H9 (cell line): ENCODE data around the gene ADAM17. TPM values are rescaled to one million over a fixed set of nuclear protein-coding genes. Genes with fewer than 3 reads are reported as not detected.

Source experiments
- DNase-seq: peaks from one replicate; pipeline ENCODE4 v3.0.0-alpha.2; 2017
- H2AFZ ChIP-seq: one replicate; pipeline ENCODE4 v1.6.1; 2013; ENCODE audit warnings: mild to moderate bottlenecking, low read length, control low read depth, moderate library complexity
- H2AK5ac ChIP-seq: 2 replicates; pipeline ENCODE4 v1.6.1; 2013; ENCODE audit warnings: low read length, control low read depth, mixed read lengths; ENCODE audit not compliant: insufficient read length
- H2BK120ac ChIP-seq: one replicate; pipeline ENCODE4 v1.6.1; 2013; ENCODE audit warnings: low read depth, mild to moderate bottlenecking, low read length, control low read depth, inconsistent platforms; ENCODE audit not compliant: poor library complexity, severe bottlenecking
- H2BK12ac ChIP-seq: 2 replicates; pipeline ENCODE4 v1.6.1; 2013; ENCODE audit warnings: low read length, control low read depth, mixed read lengths, low read depth; ENCODE audit not compliant: insufficient read length
- H2BK15ac ChIP-seq: 2 replicates; pipeline ENCODE4 v1.6.1; 2013; ENCODE audit warnings: low read depth, low read length, control low read depth
- H2BK20ac ChIP-seq: one replicate; pipeline ENCODE4 v1.6.1; 2013; ENCODE audit warnings: low read depth, mild to moderate bottlenecking, low read length, control low read depth, inconsistent platforms; ENCODE audit not compliant: poor library complexity, severe bottlenecking
- H2BK5ac ChIP-seq: 2 replicates; pipeline ENCODE4 v1.6.1; 2013; ENCODE audit warnings: low read length, control low read depth, mixed read lengths; ENCODE audit not compliant: insufficient read length
- H3K14ac ChIP-seq: 2 replicates; pipeline ENCODE4 v1.6.1; 2013; ENCODE audit warnings: low read length, control low read depth; ENCODE audit not compliant: insufficient read depth
- H3K18ac ChIP-seq: 2 replicates; pipeline ENCODE4 v1.6.1; 2013; ENCODE audit warnings: low read depth, mild to moderate bottlenecking, mixed read lengths, low read length, control low read depth; ENCODE audit not compliant: insufficient read length
- H3K23ac ChIP-seq: 2 replicates; pipeline ENCODE4 v1.6.1; 2013; ENCODE audit warnings: low read length, control low read depth, mixed read lengths, low read depth; ENCODE audit not compliant: insufficient read length
- H3K23me2 ChIP-seq: 2 replicates; pipeline ENCODE4 v1.6.1; 2013; ENCODE audit warnings: low read depth, mild to moderate bottlenecking, mixed read lengths, low read length, control low read depth; ENCODE audit not compliant: insufficient read length, poor library complexity, severe bottlenecking
- H3K27ac ChIP-seq: 2 replicates; pipeline ENCODE4 v1.5.1; 2013; ENCODE audit warnings: low read length, control low read depth, mixed read lengths, low read depth; ENCODE audit not compliant: insufficient read length
- H3K27me3 ChIP-seq: 2 replicates; pipeline ENCODE4 v1.6.1; 2013; ENCODE audit warnings: low read length, control low read depth, inconsistent platforms; ENCODE audit not compliant: insufficient read depth
- H3K4ac ChIP-seq: 2 replicates; pipeline ENCODE4 v1.6.1; 2013; ENCODE audit warnings: low read depth, mild to moderate bottlenecking, control low read depth, inconsistent platforms, low read length, moderate library complexity
- H3K4me1 ChIP-seq: 2 replicates; pipeline ENCODE4 v1.6.1; 2013; ENCODE audit warnings: low read length, control low read depth, inconsistent platforms; ENCODE audit not compliant: insufficient read depth
- H3K4me2 ChIP-seq: 2 replicates; pipeline ENCODE4 v1.6.1; 2013; ENCODE audit warnings: low read length, control low read depth, mixed read lengths; ENCODE audit not compliant: insufficient read length, insufficient read depth
- H3K56ac ChIP-seq: 2 replicates; pipeline ENCODE4 v1.6.1; 2013; ENCODE audit warnings: low read depth, mild to moderate bottlenecking, mixed read lengths, low read length, control low read depth; ENCODE audit not compliant: insufficient read length
- H3K79me1 ChIP-seq: 2 replicates; pipeline ENCODE4 v1.6.1; 2013; ENCODE audit warnings: low read depth, mild to moderate bottlenecking, moderate library complexity, low read length, control low read depth, inconsistent platforms; ENCODE audit not compliant: insufficient read depth, poor library complexity, severe bottlenecking
- H3K79me2 ChIP-seq: 2 replicates; pipeline ENCODE4 v1.6.1; 2013; ENCODE audit warnings: low read length, control low read depth, inconsistent platforms; ENCODE audit not compliant: insufficient read depth
- H3K9ac ChIP-seq: 2 replicates; pipeline ENCODE4 v1.6.1; 2013; ENCODE audit warnings: low read length, control low read depth, mixed read lengths; ENCODE audit not compliant: insufficient read length; ENCODE audit errors: extremely low read depth
- H3K9me3 ChIP-seq: one replicate; pipeline ENCODE4 v1.6.1; 2013; ENCODE audit warnings: low read depth, low read length, inconsistent platforms; ENCODE audit not compliant: control insufficient read depth
- H3T11ph ChIP-seq: one replicate; pipeline ENCODE4 v1.6.1; 2013; ENCODE audit warnings: mild to moderate bottlenecking, low read length, control low read depth, inconsistent platforms
- H4K20me1 ChIP-seq: one replicate; pipeline ENCODE4 v1.6.1; 2013; ENCODE audit not compliant: control insufficient read depth, insufficient read length, insufficient read depth
- H4K5ac ChIP-seq: 2 replicates; pipeline ENCODE4 v1.6.1; 2013; ENCODE audit warnings: low read depth, mild to moderate bottlenecking, mixed read lengths, low read length, control low read depth; ENCODE audit not compliant: insufficient read length
- H4K8ac ChIP-seq: replicated peaks from 2 replicates; pipeline ENCODE4 v1.6.1; 2013; ENCODE audit warnings: low read length, control low read depth, mixed read lengths, low read depth; ENCODE audit not compliant: insufficient read length
- H4K91ac ChIP-seq: 2 replicates; pipeline ENCODE4 v1.6.1; 2013; ENCODE audit warnings: low read depth, mild to moderate bottlenecking, moderate library complexity, mixed read lengths, low read length, control low read depth; ENCODE audit not compliant: insufficient read length
- H3K27ac Mint-ChIP-seq, 3 experiments: 2 replicates in 2 of 3; 3 replicates in 1 of 3; pipeline ENCODE4 v1.8.0; 2020 to 2021; ENCODE audit warnings: mixed read lengths in 3 of 3, mild to moderate bottlenecking in 1 of 3, moderate library complexity in 1 of 3
- H3K27me3 Mint-ChIP-seq: 2 replicates; pipeline ENCODE4 v1.8.0; 2021; ENCODE audit warnings: low read depth, mild to moderate bottlenecking, moderate library complexity, mixed read lengths
- H3K36me3 Mint-ChIP-seq, 3 experiments: 2 replicates in 2 of 3; 3 replicates in 1 of 3; pipeline ENCODE4 v1.8.0; 2020 to 2021; ENCODE audit warnings: low read depth in 3 of 3, mixed read lengths in 3 of 3; ENCODE audit not compliant: insufficient read depth in 1 of 3
- H3K4me1 Mint-ChIP-seq, 2 experiments: 2 replicates each; pipeline ENCODE4 v1.8.0; 2020; ENCODE audit warnings: mixed read lengths in 2 of 2
- H3K4me3 Mint-ChIP-seq, 2 experiments: 2 replicates in 1 of 2; 3 replicates in 1 of 2; pipeline ENCODE4 v1.8.0; 2020 to 2021; ENCODE audit warnings: mild to moderate bottlenecking in 2 of 2, mixed read lengths in 2 of 2, moderate library complexity in 1 of 2
- H3K9me3 Mint-ChIP-seq, 2 experiments: 2 replicates in 1 of 2; 3 replicates in 1 of 2; pipeline ENCODE4 v1.8.0; 2020; ENCODE audit warnings: mild to moderate bottlenecking in 2 of 2, mixed read lengths in 2 of 2, moderate library complexity in 1 of 2
- CTCF ChIP-seq: fragments of 200-600 bp; sonication (generic); conservative IDR thresholded peaks from 3 replicates; pipeline ENCODE4 v1.8.0; 2021; ENCODE audit warnings: antibody characterized with exemption, mild to moderate bottlenecking
- WGBS: extraction: QIAGEN DNeasy Blood & Tissue Kit; methylation state at CpG from one replicate; pipeline ENCODE4 v1.1.7; 2013; ENCODE audit warnings: missing lambda C conversion rate, low lambda C conversion rate, mixed read lengths; ENCODE audit not compliant: insufficient read length; ENCODE audit errors: extremely low coverage; 5-methylcytosine and 5-hydroxymethylcytosine counted together
- total RNA-seq: library from RNA; stranded (reverse); gene quantifications from 2 replicates; pipeline ENCODE4 v1.2.1, GENCODE V29; 2021

Gene ADAM17
- total RNA-seq, 1 experiment from 2014 or later: 26.3 TPM

GRCh38 chr2:9525266-9525665 is 30.4 kb downstream of the ADAM17 start:
- Histone ChIP-seq H3K18ac (no peak overlapping the region), H2BK120ac (no peak overlapping the region), H3K9me3 (no peaks in the 10 kb centered on the region), H2BK20ac (no peak overlapping the region), H3K23me2 (no peaks in the 10 kb centered on the region), H3K27me3 (no peaks in the 10 kb centered on the region), H3K79me1 (no peaks in the 10 kb centered on the region), H4K20me1 (no peaks in the 10 kb centered on the region), H3T11ph (no peak overlapping the region), H2BK5ac (no peak overlapping the region), H2AK5ac (no peak overlapping the region), H3K79me2 (no peaks in the 10 kb centered on the region), H3K9ac (no peak overlapping the region), H4K5ac (no peak overlapping the region), H3K4ac (no peak overlapping the region), H3K4me2 (no peak overlapping the region), H3K56ac (no peak overlapping the region), H2AFZ (no peak overlapping the region), H3K14ac (no peak overlapping the region), H3K23ac (no peak overlapping the region), H4K91ac (no peak overlapping the region), H3K4me1 (no peaks in the 10 kb centered on the region), H2BK12ac (no peak overlapping the region), H2BK15ac (no peak overlapping the region), H3K27ac (no peak overlapping the region), H4K8ac (no peak overlapping the region)
- no peak for DNase-seq
- no CpG with 5 or more reads among the region's 2 CpGs for WGBS
- H3K4me1 Mint-ChIP-seq: no peaks in the 10 kb centered on the region
- peaks cover 5 to 51% (median 32%) of the 10 kb centered on the region in 3 experiments; a peak in 6 of 7 replicates for H3K36me3 Mint-ChIP-seq
- no peak for TF ChIP-seq CTCF
- H3K27ac Mint-ChIP-seq: no peak overlapping the region
- no peaks in the 10 kb centered on the region for H3K27me3 Mint-ChIP-seq
- H3K9me3 Mint-ChIP-seq: no peaks in the 10 kb centered on the region
- H3K4me3 Mint-ChIP-seq: no peak overlapping the region
